OCI-LY1 (cell line): Measurements from ENCODE around the gene PPM1D.

ENCODE experiments used
- H2AFZ ChIP-seq: fragments of 200-600 bp; sonication (generic), shearing (Covaris generic); 2 replicates; pipeline ENCODE4 v1.6.0; 2014; ENCODE audit warnings: antibody characterized with exemption, mild to moderate bottlenecking, low read length
- H3F3A ChIP-seq: fragments of 200-600 bp; sonication (generic), shearing (Covaris generic); 2 replicates; pipeline ENCODE4 v1.6.0; 2014; ENCODE audit warnings: mild to moderate bottlenecking, antibody characterized with exemption, low read length, moderate library complexity; ENCODE audit not compliant: insufficient read depth
- H3K27ac ChIP-seq: fragments of 200-600 bp; sonication (generic); 2 replicates; pipeline ENCODE4 v1.5.1; 2014; ENCODE audit warnings: low read length, mixed run types, mild to moderate bottlenecking, low read depth; ENCODE audit not compliant: poor library complexity, severe bottlenecking
- H3K27me3 ChIP-seq: fragments of 200-600 bp; sonication (generic); 2 replicates; pipeline ENCODE4 v1.6.0; 2014; ENCODE audit warnings: antibody characterized with exemption, mild to moderate bottlenecking, low read length, moderate library complexity; ENCODE audit not compliant: insufficient read depth
- H3K36me3 ChIP-seq: fragments of 200-600 bp; sonication (generic); 2 replicates; pipeline ENCODE4 v1.6.1; 2014; ENCODE audit warnings: mild to moderate bottlenecking, antibody characterized with exemption, low read length, moderate library complexity, mixed read lengths; ENCODE audit not compliant: insufficient read depth
- H3K4me1 ChIP-seq: fragments of 200-600 bp; sonication (generic); 2 replicates; pipeline ENCODE4 v1.5.1; 2014; ENCODE audit warnings: mild to moderate bottlenecking, low read length, moderate library complexity; ENCODE audit not compliant: insufficient read depth, severe bottlenecking
- H3K4me2 ChIP-seq: fragments of 200-600 bp; sonication (generic), shearing (Covaris generic); 2 replicates; pipeline ENCODE4 v1.6.1; 2014; ENCODE audit warnings: low read length
- H3K4me3 ChIP-seq: fragments of 200-600 bp; sonication (generic); 2 replicates; pipeline ENCODE4 v1.5.1; 2014; ENCODE audit warnings: low read length, low read depth, mild to moderate bottlenecking, mixed read lengths; ENCODE audit not compliant: poor library complexity, severe bottlenecking
- H3K79me2 ChIP-seq: fragments of 200-600 bp; shearing (Covaris generic); 2 replicates; pipeline ENCODE4 v1.6.1; 2016; ENCODE audit warnings: mixed run types, low read length, mixed read lengths; ENCODE audit not compliant: insufficient read depth
- H3K9ac ChIP-seq: fragments of 200-600 bp; sonication (generic), shearing (Covaris generic); 2 replicates; pipeline ENCODE4 v1.6.1; 2014; ENCODE audit warnings: mild to moderate bottlenecking, low read length, mixed read lengths
- H3K9me2 ChIP-seq: fragments of 200-600 bp; sonication (generic), shearing (Covaris generic); 2 replicates; pipeline ENCODE4 v1.6.1; 2014; ENCODE audit warnings: low read depth, mild to moderate bottlenecking, low read length, mixed read lengths
- H3K9me3 ChIP-seq: fragments of 200-600 bp; shearing (Covaris generic); 2 replicates; pipeline ENCODE4 v1.6.1; 2014; ENCODE audit warnings: low read length, mixed read lengths
- H4K20me1 ChIP-seq: fragments of 200-600 bp; sonication (generic), shearing (Covaris generic); 2 replicates; pipeline ENCODE4 v1.6.0; 2016; ENCODE audit warnings: mild to moderate bottlenecking, low read length; ENCODE audit not compliant: insufficient read depth
- EZH2 ChIP-seq: fragments of 200-600 bp; sonication (generic), shearing (Covaris generic); IDR thresholded peaks from 2 replicates; pipeline ENCODE4 v1.8.0; 2017; ENCODE audit warnings: borderline replicate concordance, mixed run types, mild to moderate bottlenecking, antibody characterized with exemption, low read length, moderate library complexity, mixed read lengths
- TF ChIP-seq, protein P1 (sequence below): fragments of 200-600 bp; sonication (generic), shearing (Covaris generic); IDR thresholded peaks from 2 replicates; pipeline ENCODE4 v1.5.1; 2017; ENCODE audit warnings: mild to moderate bottlenecking, antibody characterized with exemption, low read length, moderate library complexity, mixed read lengths

Gene PPM1D

GRCh38 chr17:60645918-60646523 is 46.0 kb downstream of the PPM1D start:
- H3K9ac ChIP-seq: no peak overlapping the region
- no peak overlapping the region for H3K4me2 ChIP-seq
- TF ChIP-seq EZH2: no peak
- TF ChIP-seq, protein P1, sequence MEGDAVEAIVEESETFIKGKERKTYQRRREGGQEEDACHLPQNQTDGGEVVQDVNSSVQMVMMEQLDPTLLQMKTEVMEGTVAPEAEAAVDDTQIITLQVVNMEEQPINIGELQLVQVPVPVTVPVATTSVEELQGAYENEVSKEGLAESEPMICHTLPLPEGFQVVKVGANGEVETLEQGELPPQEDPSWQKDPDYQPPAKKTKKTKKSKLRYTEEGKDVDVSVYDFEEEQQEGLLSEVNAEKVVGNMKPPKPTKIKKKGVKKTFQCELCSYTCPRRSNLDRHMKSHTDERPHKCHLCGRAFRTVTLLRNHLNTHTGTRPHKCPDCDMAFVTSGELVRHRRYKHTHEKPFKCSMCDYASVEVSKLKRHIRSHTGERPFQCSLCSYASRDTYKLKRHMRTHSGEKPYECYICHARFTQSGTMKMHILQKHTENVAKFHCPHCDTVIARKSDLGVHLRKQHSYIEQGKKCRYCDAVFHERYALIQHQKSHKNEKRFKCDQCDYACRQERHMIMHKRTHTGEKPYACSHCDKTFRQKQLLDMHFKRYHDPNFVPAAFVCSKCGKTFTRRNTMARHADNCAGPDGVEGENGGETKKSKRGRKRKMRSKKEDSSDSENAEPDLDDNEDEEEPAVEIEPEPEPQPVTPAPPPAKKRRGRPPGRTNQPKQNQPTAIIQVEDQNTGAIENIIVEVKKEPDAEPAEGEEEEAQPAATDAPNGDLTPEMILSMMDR: no peak
- H3K36me3 ChIP-seq: peaks cover 35% of the 10 kb centered on the region
- H4K20me1 ChIP-seq: no peaks in the 10 kb centered on the region
- H3K4me3 ChIP-seq: no peak overlapping the region
- no peak overlapping the region for H2AFZ ChIP-seq
- H3K27ac ChIP-seq: no peak overlapping the region
- H3K27me3 ChIP-seq: no peaks in the 10 kb centered on the region
- no peaks in the 10 kb centered on the region for H3F3A ChIP-seq
- no peaks in the 10 kb centered on the region for H3K9me2 ChIP-seq
- H3K79me2 ChIP-seq: peaks cover 5% of the 10 kb centered on the region; the same call in 1 of the 2 replicates
- no peaks in the 10 kb centered on the region for H3K4me1 ChIP-seq
- no peaks in the 10 kb centered on the region for H3K9me3 ChIP-seq

DNA sequence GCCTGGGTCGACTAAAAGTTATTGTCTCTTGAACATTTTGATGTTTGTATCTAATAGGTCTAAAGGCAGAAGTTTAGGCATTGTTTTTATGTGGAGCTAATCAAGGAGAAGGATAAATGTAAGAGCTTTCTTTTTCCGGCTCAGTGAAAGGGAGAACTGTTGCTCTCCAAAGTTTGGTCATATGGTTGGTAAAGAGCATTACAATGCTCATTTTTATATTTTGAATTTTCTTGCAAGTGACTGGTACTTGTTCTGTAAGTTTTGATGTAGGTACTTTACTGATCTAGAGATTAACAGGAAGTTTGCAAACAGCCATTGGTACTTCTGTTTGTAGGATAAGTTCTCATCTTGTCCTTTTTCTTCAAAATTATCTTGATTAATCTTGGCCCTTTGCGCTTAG is 46.7 kb downstream of the PPM1D start:
- Histone ChIP-seq H3K4me2 (no peak overlapping the region), H3K79me2 (peaks cover 5% of the 10 kb centered on the region; the same call in 1 of the 2 replicates), H3K27ac (no peak overlapping the region), H3K9ac (no peak overlapping the region), H3K4me3 (no peak overlapping the region), H3F3A (no peaks in the 10 kb centered on the region), H3K4me1 (no peaks in the 10 kb centered on the region), H3K27me3 (no peaks in the 10 kb centered on the region), H2AFZ (no peak overlapping the region), H3K9me3 (no peaks in the 10 kb centered on the region), H3K36me3 (peaks cover 37% of the 10 kb centered on the region), H4K20me1 (no peaks in the 10 kb centered on the region), H3K9me2 (no peaks in the 10 kb centered on the region)
- TF ChIP-seq, protein P1: no peak
- TF ChIP-seq EZH2: no peak

- Histone ChIP-seq H3K36me3 (peaks cover 37% of the 10 kb centered on the region), H3K9me3 (no peaks in the 10 kb centered on the region), H3K9me2 (no peaks in the 10 kb centered on the region), H3K4me1 (peaks cover 9% of the 10 kb centered on the region), H4K20me1 (no peaks in the 10 kb centered on the region), H2AFZ (no peak overlapping the region), H3K79me2 (peaks cover 7% of the 10 kb centered on the region), H3K27me3 (no peaks in the 10 kb centered on the region), H3F3A (no peaks in the 10 kb centered on the region), H3K4me3 (no peak overlapping the region), H3K27ac (no peak overlapping the region), H3K4me2 (no peak overlapping the region), H3K9ac (no peak overlapping the region)
- TF ChIP-seq EZH2: no peak
- TF ChIP-seq, protein P1: no peak
Measured at GRCh38 chr17:60647705-60648104, 47.7 kb downstream of the PPM1D start.
